SK-N-SH treated with all-trans-retinoic acid at 6 μM for 48 hours (cell line): ENCODE data around the gene GNA12.

Experiments
- ATAC-seq: fragments of 200-7000 bp; cut with Tn5 transposase; 3 replicates; pipeline ENCODE4 v1.9.1; 2020; ENCODE audit warnings: mild to moderate bottlenecking, moderate library complexity
- ARNTL ChIP-seq: fragments of 450-650 bp; formaldehyde crosslinking; IDR thresholded peaks from 2 replicates; pipeline ENCODE4 v1.5.0; 2020; ENCODE audit warnings: low read depth, mild to moderate bottlenecking, moderate library complexity, borderline replicate concordance
- BACH2 ChIP-seq: fragments of 250-450 bp; sonication (Bioruptor Pico); IDR thresholded peaks from 2 replicates; pipeline ENCODE4 v1.9.0; 2021; ENCODE audit warnings: mild to moderate bottlenecking, borderline replicate concordance
- CSDC2 ChIP-seq: fragments of 250-450 bp; sonication (Bioruptor Pico); IDR thresholded peaks from 2 replicates; pipeline ENCODE4 v1.5.0; 2020; ENCODE audit warnings: mild to moderate bottlenecking, moderate library complexity
- ESRRG ChIP-seq: fragments of 250-450 bp; sonication (Bioruptor Pico); IDR thresholded peaks from 2 replicates; pipeline ENCODE4 v1.6.1; 2021; ENCODE audit warnings: mild to moderate bottlenecking
- GLIS3 ChIP-seq: fragments of 250-450 bp; sonication (Bioruptor Pico); IDR thresholded peaks from 2 replicates; pipeline ENCODE4 v1.5.0; 2020; ENCODE audit warnings: mild to moderate bottlenecking, moderate library complexity
- OSR1 ChIP-seq: fragments of 250-450 bp; sonication (Bioruptor Pico); IDR thresholded peaks from 2 replicates; pipeline ENCODE4 v1.8.0; 2022; ENCODE audit warnings: moderate library complexity, mild to moderate bottlenecking, inconsistent platforms
- PPARA ChIP-seq: fragments of 250-450 bp; sonication (Bioruptor Pico); IDR thresholded peaks from 2 replicates; pipeline ENCODE4 v1.5.0; 2020; ENCODE audit warnings: mild to moderate bottlenecking, borderline replicate concordance
- RARB ChIP-seq: fragments of 250-450 bp; sonication (Bioruptor Pico); IDR thresholded peaks from 2 replicates; pipeline ENCODE4 v1.8.0; 2021; ENCODE audit warnings: mild to moderate bottlenecking, moderate library complexity
- TCF4 ChIP-seq: fragments of 250-450 bp; sonication (Bioruptor Pico); IDR thresholded peaks from 2 replicates; pipeline ENCODE4 v1.8.0; 2021; ENCODE audit warnings: mild to moderate bottlenecking, moderate library complexity, borderline replicate concordance
- ZC3H10 ChIP-seq: fragments of 250-450 bp; sonication (Bioruptor Pico); IDR thresholded peaks from 2 replicates; pipeline ENCODE4 v1.5.1; 2021; ENCODE audit warnings: mild to moderate bottlenecking, moderate library complexity
- ZFP3 ChIP-seq: fragments of 250-450 bp; sonication (Bioruptor Pico); IDR thresholded peaks from 2 replicates; pipeline ENCODE4 v1.5.0; 2020; ENCODE audit warnings: mild to moderate bottlenecking, moderate library complexity
- ZFP30 ChIP-seq: fragments of 450-650 bp; formaldehyde crosslinking; IDR thresholded peaks from 2 replicates; pipeline ENCODE4 v1.5.0; 2022; ENCODE audit warnings: mild to moderate bottlenecking, moderate library complexity
- ZNF565 ChIP-seq: fragments of 450-650 bp; formaldehyde crosslinking; conservative IDR thresholded peaks from 2 replicates; pipeline ENCODE4 v1.5.0; 2020; ENCODE audit warnings: low read depth, mild to moderate bottlenecking, moderate library complexity
- ZNF70 ChIP-seq: fragments of 450-650 bp; formaldehyde crosslinking; IDR thresholded peaks from 2 replicates; pipeline ENCODE4 v1.5.0; 2020; ENCODE audit warnings: mild to moderate bottlenecking, moderate library complexity
- ZNF8 ChIP-seq: fragments of 450-650 bp; formaldehyde crosslinking; IDR thresholded peaks from 2 replicates; pipeline ENCODE4 v1.5.0; 2020; ENCODE audit warnings: mild to moderate bottlenecking, moderate library complexity
- TF ChIP-seq, protein P1 (sequence below): fragments of 250-450 bp; sonication (Bioruptor Pico); IDR thresholded peaks from 2 replicates; pipeline ENCODE4 v1.5.0; 2020; ENCODE audit warnings: mild to moderate bottlenecking, moderate library complexity
- TF ChIP-seq, protein P2 (sequence below): fragments of 250-450 bp; sonication (Bioruptor Pico); IDR thresholded peaks from 2 replicates; pipeline ENCODE4 v1.5.1; 2020; ENCODE audit warnings: low read depth, mild to moderate bottlenecking, moderate library complexity
- TF ChIP-seq, protein P3 (sequence below): fragments of 250-450 bp; sonication (Bioruptor Pico); IDR thresholded peaks from 2 replicates; pipeline ENCODE4 v1.8.0; 2020; ENCODE audit warnings: mild to moderate bottlenecking, moderate library complexity, borderline replicate concordance
- TF ChIP-seq, protein P4 (sequence below): fragments of 250-450 bp; sonication (Bioruptor Pico); IDR thresholded peaks from 2 replicates; pipeline ENCODE4 v1.8.0; 2021; ENCODE audit warnings: low read depth, mild to moderate bottlenecking, moderate library complexity, borderline replicate concordance

Gene GNA12

DNA sequence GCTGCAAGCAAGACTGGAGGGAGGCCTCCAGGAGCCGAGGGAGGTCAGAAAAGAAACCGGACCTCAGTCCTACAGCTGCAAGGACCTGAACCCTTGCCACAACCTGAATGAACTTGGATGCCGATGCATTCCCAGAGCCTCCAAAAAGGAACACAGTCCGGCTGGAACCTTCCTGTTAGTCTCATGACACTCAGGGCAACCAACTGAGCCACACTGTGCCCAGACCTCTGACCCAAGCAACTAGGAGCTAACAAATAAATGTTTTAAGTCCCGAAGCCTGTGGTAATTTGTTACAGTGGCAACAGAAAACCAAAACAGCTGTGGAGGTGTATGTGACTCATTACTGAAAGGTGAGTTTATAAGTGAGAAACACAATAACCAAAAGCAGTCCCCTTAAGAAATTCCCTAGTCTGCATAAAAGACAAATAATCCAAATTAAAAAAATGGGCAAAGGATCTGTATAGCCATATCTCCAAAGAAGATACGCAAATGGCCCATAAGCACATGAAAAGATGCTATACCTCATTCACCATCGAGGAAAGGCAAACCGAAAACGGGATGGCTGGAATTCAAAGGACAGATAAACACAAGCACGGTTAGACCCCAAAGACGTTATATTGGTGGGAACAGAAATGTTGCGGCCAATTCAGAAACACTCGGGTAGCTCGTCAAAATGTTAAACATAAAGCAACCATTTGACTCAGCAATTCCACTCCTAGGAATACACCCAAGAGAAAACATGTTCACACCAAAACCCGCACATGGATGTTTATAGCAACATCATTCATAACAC is 24.8 kb downstream of the GNA12 start (continued):
- TF ChIP-seq ZNF70: no peak
- no peak for TF ChIP-seq ZNF565
- TF ChIP-seq, protein P1, sequence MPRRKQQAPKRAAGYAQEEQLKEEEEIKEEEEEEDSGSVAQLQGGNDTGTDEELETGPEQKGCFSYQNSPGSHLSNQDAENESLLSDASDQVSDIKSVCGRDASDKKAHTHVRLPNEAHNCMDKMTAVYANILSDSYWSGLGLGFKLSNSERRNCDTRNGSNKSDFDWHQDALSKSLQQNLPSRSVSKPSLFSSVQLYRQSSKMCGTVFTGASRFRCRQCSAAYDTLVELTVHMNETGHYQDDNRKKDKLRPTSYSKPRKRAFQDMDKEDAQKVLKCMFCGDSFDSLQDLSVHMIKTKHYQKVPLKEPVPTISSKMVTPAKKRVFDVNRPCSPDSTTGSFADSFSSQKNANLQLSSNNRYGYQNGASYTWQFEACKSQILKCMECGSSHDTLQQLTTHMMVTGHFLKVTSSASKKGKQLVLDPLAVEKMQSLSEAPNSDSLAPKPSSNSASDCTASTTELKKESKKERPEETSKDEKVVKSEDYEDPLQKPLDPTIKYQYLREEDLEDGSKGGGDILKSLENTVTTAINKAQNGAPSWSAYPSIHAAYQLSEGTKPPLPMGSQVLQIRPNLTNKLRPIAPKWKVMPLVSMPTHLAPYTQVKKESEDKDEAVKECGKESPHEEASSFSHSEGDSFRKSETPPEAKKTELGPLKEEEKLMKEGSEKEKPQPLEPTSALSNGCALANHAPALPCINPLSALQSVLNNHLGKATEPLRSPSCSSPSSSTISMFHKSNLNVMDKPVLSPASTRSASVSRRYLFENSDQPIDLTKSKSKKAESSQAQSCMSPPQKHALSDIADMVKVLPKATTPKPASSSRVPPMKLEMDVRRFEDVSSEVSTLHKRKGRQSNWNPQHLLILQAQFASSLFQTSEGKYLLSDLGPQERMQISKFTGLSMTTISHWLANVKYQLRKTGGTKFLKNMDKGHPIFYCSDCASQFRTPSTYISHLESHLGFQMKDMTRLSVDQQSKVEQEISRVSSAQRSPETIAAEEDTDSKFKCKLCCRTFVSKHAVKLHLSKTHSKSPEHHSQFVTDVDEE: no peak
- TF ChIP-seq CSDC2 (CRISPR knock-in tag): no peak
- TF ChIP-seq, all 23 proteins: peak for 0

DNA sequence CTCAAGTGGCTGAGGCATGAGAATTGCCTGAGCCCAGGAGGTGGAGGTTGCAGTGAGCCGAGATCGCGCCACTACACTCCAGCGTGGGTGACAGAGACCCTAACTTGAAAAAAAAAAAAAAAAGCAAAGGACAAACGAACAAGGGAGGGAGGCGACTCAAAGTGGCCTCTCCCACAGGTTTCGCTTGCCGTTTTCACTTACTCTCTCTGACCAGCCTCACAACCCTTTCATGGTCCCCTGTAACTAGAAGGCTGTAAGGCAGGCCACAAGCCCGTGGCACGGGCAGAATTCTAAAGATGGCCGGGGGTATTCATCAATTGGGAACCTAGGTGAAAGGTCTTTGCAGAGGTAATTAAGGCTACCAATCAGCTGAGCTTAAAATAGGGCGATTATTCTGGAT is 25.5 kb downstream of the GNA12 start:
- TF ChIP-seq OSR1 (CRISPR knock-in tag): no peak
- no peak for TF ChIP-seq ZFP30 (CRISPR knock-in tag)
- TF ChIP-seq, protein P2, sequence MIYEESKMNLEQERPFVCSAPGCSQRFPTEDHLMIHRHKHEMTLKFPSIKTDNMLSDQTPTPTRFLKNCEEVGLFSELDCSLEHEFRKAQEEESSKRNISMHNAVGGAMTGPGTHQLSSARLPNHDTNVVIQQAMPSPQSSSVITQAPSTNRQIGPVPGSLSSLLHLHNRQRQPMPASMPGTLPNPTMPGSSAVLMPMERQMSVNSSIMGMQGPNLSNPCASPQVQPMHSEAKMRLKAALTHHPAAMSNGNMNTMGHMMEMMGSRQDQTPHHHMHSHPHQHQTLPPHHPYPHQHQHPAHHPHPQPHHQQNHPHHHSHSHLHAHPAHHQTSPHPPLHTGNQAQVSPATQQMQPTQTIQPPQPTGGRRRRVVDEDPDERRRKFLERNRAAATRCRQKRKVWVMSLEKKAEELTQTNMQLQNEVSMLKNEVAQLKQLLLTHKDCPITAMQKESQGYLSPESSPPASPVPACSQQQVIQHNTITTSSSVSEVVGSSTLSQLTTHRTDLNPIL (CRISPR knock-in tag): no peak
- no peak for TF ChIP-seq RARB
- no peak for TF ChIP-seq CSDC2 (CRISPR knock-in tag)
- TF ChIP-seq TCF4: no peak
- no peak for TF ChIP-seq ZC3H10 (CRISPR knock-in tag)
- TF ChIP-seq ZFP3 (CRISPR knock-in tag): no peak
- no peak for TF ChIP-seq PPARA
- TF ChIP-seq, protein P3, sequence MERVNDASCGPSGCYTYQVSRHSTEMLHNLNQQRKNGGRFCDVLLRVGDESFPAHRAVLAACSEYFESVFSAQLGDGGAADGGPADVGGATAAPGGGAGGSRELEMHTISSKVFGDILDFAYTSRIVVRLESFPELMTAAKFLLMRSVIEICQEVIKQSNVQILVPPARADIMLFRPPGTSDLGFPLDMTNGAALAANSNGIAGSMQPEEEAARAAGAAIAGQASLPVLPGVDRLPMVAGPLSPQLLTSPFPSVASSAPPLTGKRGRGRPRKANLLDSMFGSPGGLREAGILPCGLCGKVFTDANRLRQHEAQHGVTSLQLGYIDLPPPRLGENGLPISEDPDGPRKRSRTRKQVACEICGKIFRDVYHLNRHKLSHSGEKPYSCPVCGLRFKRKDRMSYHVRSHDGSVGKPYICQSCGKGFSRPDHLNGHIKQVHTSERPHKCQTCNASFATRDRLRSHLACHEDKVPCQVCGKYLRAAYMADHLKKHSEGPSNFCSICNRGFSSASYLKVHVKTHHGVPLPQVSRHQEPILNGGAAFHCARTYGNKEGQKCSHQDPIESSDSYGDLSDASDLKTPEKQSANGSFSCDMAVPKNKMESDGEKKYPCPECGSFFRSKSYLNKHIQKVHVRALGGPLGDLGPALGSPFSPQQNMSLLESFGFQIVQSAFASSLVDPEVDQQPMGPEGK (CRISPR knock-in tag): no peak
- TF ChIP-seq, protein P4, sequence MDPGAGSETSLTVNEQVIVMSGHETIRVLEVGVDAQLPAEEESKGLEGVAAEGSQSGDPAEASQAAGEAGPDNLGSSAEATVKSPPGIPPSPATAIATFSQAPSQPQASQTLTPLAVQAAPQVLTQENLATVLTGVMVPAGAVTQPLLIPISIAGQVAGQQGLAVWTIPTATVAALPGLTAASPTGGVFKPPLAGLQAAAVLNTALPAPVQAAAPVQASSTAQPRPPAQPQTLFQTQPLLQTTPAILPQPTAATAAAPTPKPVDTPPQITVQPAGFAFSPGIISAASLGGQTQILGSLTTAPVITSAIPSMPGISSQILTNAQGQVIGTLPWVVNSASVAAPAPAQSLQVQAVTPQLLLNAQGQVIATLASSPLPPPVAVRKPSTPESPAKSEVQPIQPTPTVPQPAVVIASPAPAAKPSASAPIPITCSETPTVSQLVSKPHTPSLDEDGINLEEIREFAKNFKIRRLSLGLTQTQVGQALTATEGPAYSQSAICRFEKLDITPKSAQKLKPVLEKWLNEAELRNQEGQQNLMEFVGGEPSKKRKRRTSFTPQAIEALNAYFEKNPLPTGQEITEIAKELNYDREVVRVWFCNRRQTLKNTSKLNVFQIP (CRISPR knock-in tag): no peak
- TF ChIP-seq ARNTL (CRISPR knock-in tag): no peak
- TF ChIP-seq, protein P1: no peak
- no peak for TF ChIP-seq BACH2 (CRISPR knock-in tag)
- TF ChIP-seq ZNF565: no peak
- TF ChIP-seq ZNF8 (CRISPR knock-in tag): no peak
- TF ChIP-seq ESRRG (CRISPR knock-in tag): no peak
- TF ChIP-seq GLIS3: no peak

DNA sequence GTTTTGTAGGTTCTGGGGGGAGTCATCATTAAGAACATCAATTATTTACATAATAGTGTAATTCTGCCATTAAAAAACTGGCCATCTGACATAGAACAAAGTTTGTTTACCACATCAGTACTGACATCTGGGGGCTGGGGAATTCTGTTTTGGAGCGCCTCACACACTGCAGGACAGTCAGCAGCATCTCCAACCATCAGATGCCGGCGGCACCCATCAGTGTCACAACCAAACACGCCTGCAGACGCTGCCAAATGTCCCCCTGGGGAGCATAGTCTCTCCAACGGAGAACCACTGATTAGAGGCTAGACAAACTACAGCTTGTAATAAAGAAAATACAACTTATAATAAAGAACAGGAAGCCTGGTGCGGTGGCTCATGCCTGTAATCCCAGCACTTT is 26.0 kb downstream of the GNA12 start:
- no peak for ATAC-seq
- TF ChIP-seq RARB: no peak
- no peak for TF ChIP-seq ESRRG (CRISPR knock-in tag)
- TF ChIP-seq, protein P1: no peak
- TF ChIP-seq BACH2 (CRISPR knock-in tag): no peak
- no peak for TF ChIP-seq ZNF8 (CRISPR knock-in tag)
- TF ChIP-seq TCF4: no peak
- no peak for TF ChIP-seq ZNF565
- no peak for TF ChIP-seq ZNF70
- no peak for TF ChIP-seq GLIS3
- no peak for TF ChIP-seq ZC3H10 (CRISPR knock-in tag)
- TF ChIP-seq, protein P2 (CRISPR knock-in tag): no peak
- TF ChIP-seq ARNTL (CRISPR knock-in tag): no peak

More for the DNA sequence above, 25.5 kb downstream of the GNA12 start:
- no peak for ATAC-seq
